PC-3 (cell line): Measurements from ENCODE around the gene CDH22. TPM values are rescaled to one million over a fixed set of nuclear protein-coding genes. Genes with fewer than 3 reads are reported as not detected.

Experiments used
- ATAC-seq: fragments of 200-7000 bp; cut with Tn5 transposase; 2 replicates; pipeline ENCODE4 v1.9.1; 2020; ENCODE audit warnings: mild to moderate bottlenecking, moderate library complexity
- BruUV-seq: library from RNA; stranded (reverse); fragments of 400-500 nt; replicated peaks from 2 replicates; lab custom pipeline; 2021; lab: Mats Ljungman, UMichigan
- CTCF ChIA-PET: fragments of 300-600 bp; sonication (Branson Sonifier 250); formaldehyde crosslinking; loops from one replicate; lab custom pipeline; 2022; ENCODE audit warnings: antibody characterized with exemption; lab: Charles Lee
- POLR2A ChIA-PET: fragments of 300-600 bp; sonication (Branson Sonifier 250); formaldehyde crosslinking; loops from one replicate; lab custom pipeline; 2022; ENCODE audit warnings: antibody characterized with exemption; ENCODE audit not compliant: unreplicated experiment; lab: Charles Lee
- DNase-seq: peaks from one replicate; pipeline ENCODE4 v3.0.0-alpha.2; 2015
- H2AFZ ChIP-seq: fragments of 300-600 bp; sonication (generic); 2 replicates; pipeline ENCODE4 v1.6.0; 2016; ENCODE audit warnings: antibody characterized with exemption, low read length
- H3F3A ChIP-seq: fragments of 300-600 bp; sonication (generic); one replicate; pipeline ENCODE4 v1.6.0; 2017; ENCODE audit warnings: antibody characterized with exemption, low read length, control low read depth, mild to moderate bottlenecking; ENCODE audit not compliant: unreplicated experiment
- H3K27ac ChIP-seq: fragments of 300-600 bp; sonication (generic); 2 replicates; pipeline ENCODE4 v1.5.1; 2016; ENCODE audit warnings: mild to moderate bottlenecking, low read length
- H3K27me3 ChIP-seq: fragments of 300-600 bp; sonication (generic); 2 replicates; pipeline ENCODE4 v1.6.1; 2016; ENCODE audit warnings: low read length, mixed read lengths
- H3K36me3 ChIP-seq: fragments of 300-600 bp; sonication (generic); 2 replicates; pipeline ENCODE4 v1.6.1; 2016; ENCODE audit warnings: low read depth, mixed run types, low read length, mixed read lengths
- H3K4me1 ChIP-seq: fragments of 300-600 bp; sonication (generic); 2 replicates; pipeline ENCODE4 v1.5.1; 2016; ENCODE audit warnings: low read length; ENCODE audit not compliant: insufficient read depth
- H3K4me2 ChIP-seq: fragments of 300-600 bp; sonication (generic); 2 replicates; pipeline ENCODE4 v1.6.0; 2016; ENCODE audit warnings: low read length
- H3K4me3 ChIP-seq: fragments of 300-600 bp; sonication (generic); 2 replicates; pipeline ENCODE4 v1.5.1; 2016; ENCODE audit warnings: mild to moderate bottlenecking, low read length, mixed read lengths
- H3K79me2 ChIP-seq: fragments of 300-600 bp; sonication (generic); 2 replicates; pipeline ENCODE4 v1.6.1; 2017; ENCODE audit warnings: low read length, mixed read lengths
- H3K9ac ChIP-seq: fragments of 300-600 bp; sonication (generic); 2 replicates; pipeline ENCODE4 v1.6.0; 2016; ENCODE audit warnings: mild to moderate bottlenecking, low read length
- H3K9me2 ChIP-seq: fragments of 300-600 bp; sonication (generic); replicated peaks from 2 replicates; pipeline ENCODE4 v1.6.1; 2016; ENCODE audit warnings: mixed run types, low read length, mixed read lengths
- H3K9me3 ChIP-seq: fragments of 300-600 bp; sonication (generic); 2 replicates; pipeline ENCODE4 v1.6.1; 2016; ENCODE audit warnings: low read length, mixed read lengths
- H4K20me1 ChIP-seq: fragments of 300-600 bp; sonication (generic); 2 replicates; pipeline ENCODE4 v1.6.1; 2016; ENCODE audit warnings: low read length, mixed read lengths
- EZH2 ChIP-seq: fragments of 300-600 bp; sonication (generic); IDR thresholded peaks from one replicate; pipeline ENCODE4 v1.6.1; 2017; ENCODE audit warnings: antibody characterized with exemption, mild to moderate bottlenecking, low read length; ENCODE audit not compliant: unreplicated experiment
- EZH2phosphoT487 ChIP-seq: fragments of 300-600 bp; sonication (generic); IDR thresholded peaks from 2 replicates; pipeline ENCODE4 v1.6.1; 2018; ENCODE audit warnings: mild to moderate bottlenecking, antibody characterized with exemption, low read length, borderline replicate concordance
- intact Hi-C: fragments of 100-400 bp; cut with micrococcal nuclease; formaldehyde crosslinking; loops from 2 replicates; pipeline ENCODE4 v1.9.0; 2023
- total RNA-seq: library from RNA; depleted of rRNA; stranded (reverse); fragments of >200 nt; gene quantifications from 2 replicates; pipeline ENCODE4 v1.2.3, GENCODE V29; 2014
- TF ChIP-seq, protein P1 (sequence below): fragments of 300-600 bp; sonication (generic); conservative IDR thresholded peaks from 2 replicates; pipeline ENCODE4 v1.5.1; 2017; ENCODE audit warnings: antibody characterized with exemption, low read depth, mild to moderate bottlenecking, low read length

Gene CDH22
- total RNA-seq, 1 experiment from 2014 or later = not detected

DNA sequence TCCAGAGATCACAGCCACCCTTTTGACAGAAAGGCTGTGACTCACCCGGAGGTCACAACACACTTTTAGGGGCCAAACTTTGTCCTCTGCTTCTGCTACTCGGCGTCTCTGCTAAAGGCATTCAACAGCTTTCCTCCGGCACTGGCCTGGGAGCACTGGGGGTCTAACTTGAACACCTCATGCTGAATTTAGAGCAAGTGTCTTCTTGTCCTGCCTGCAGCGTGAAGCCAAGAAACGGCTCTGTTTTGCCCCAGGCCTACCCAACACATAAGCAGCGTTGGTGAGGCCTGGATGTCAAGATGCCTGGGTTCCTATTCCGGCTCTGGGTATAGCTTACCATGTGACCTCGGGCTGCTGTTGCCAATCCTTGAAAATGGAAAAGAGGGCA, 2.3 kb downstream of the CDH22 start:
- Histone ChIP-seq H3K9me2 (no peaks in the 10 kb centered on the region), H3K9ac (no peak overlapping the region), H4K20me1 (no peaks in the 10 kb centered on the region), H3K9me3 (no peaks in the 10 kb centered on the region), H3K4me2 (no peak overlapping the region), H3K36me3 (no peaks in the 10 kb centered on the region), H3K4me1 (no peaks in the 10 kb centered on the region), H3K27ac (no peak overlapping the region), H3K79me2 (no peaks in the 10 kb centered on the region), H3K27me3 (peaks cover 71% of the 10 kb centered on the region), H2AFZ (no peak overlapping the region), H3K4me3 (no peak overlapping the region), H3F3A (no peaks in the 10 kb centered on the region)
- ChIA-PET POLR2A (no interaction called here), CTCF (interaction anchor here (0.6 to 1.2 kb wide), 2 partner anchors 101 to 106 kb away, joined by 5 to 8 read pairs; partner anchors contain the start of gene ELMO2)
- no TSS peak for BruUV-seq
- DNase-seq (no peak), ATAC-seq (no peak)
- TF ChIP-seq EZH2phosphoT487 (no peak), EZH2 (no peak)
- TF ChIP-seq, protein P1, sequence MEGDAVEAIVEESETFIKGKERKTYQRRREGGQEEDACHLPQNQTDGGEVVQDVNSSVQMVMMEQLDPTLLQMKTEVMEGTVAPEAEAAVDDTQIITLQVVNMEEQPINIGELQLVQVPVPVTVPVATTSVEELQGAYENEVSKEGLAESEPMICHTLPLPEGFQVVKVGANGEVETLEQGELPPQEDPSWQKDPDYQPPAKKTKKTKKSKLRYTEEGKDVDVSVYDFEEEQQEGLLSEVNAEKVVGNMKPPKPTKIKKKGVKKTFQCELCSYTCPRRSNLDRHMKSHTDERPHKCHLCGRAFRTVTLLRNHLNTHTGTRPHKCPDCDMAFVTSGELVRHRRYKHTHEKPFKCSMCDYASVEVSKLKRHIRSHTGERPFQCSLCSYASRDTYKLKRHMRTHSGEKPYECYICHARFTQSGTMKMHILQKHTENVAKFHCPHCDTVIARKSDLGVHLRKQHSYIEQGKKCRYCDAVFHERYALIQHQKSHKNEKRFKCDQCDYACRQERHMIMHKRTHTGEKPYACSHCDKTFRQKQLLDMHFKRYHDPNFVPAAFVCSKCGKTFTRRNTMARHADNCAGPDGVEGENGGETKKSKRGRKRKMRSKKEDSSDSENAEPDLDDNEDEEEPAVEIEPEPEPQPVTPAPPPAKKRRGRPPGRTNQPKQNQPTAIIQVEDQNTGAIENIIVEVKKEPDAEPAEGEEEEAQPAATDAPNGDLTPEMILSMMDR = no peak
- intact Hi-C loops = no loop called here

GRCh38 chr20:46305331-46305972, 2.8 kb downstream of the CDH22 start:
- intact Hi-C loops = no loop called here
- Histone ChIP-seq H4K20me1 (no peaks in the 10 kb centered on the region), H2AFZ (no peak overlapping the region), H3K9me3 (no peaks in the 10 kb centered on the region), H3K4me2 (no peak overlapping the region), H3K4me3 (no peak overlapping the region), H3K9me2 (no peaks in the 10 kb centered on the region), H3K27ac (no peak overlapping the region), H3K36me3 (no peaks in the 10 kb centered on the region), H3K4me1 (no peaks in the 10 kb centered on the region), H3K9ac (no peak overlapping the region), H3F3A (no peaks in the 10 kb centered on the region), H3K79me2 (no peaks in the 10 kb centered on the region), H3K27me3 (peaks cover 66% of the 10 kb centered on the region)
- BruUV-seq = no TSS peak
- DNase-seq = no peak
- no peak for ATAC-seq
- ChIA-PET CTCF (interaction anchor here (0.6 kb wide), 1 partner anchor 107 kb away, joined by 8 read pairs; no protein-coding TSS in a partner anchor), POLR2A (no interaction called here)
- TF ChIP-seq, protein P1 = no peak
- TF ChIP-seq EZH2phosphoT487 = no peak
- no peak for TF ChIP-seq EZH2

GRCh38 chr20:46304852-46305251, 3.4 kb downstream of the CDH22 start:
- BruUV-seq = no TSS peak
- no peaks in the 10 kb centered on the region for H3K9me2 ChIP-seq

More at GRCh38 chr20:46304852-46305251, 3.4 kb downstream of the CDH22 start:
- DNase-seq = no peak
- Histone ChIP-seq H3K27me3 (peaks cover 66% of the 10 kb centered on the region), H3F3A (no peaks in the 10 kb centered on the region), H3K4me2 (no peak overlapping the region), H2AFZ (no peak overlapping the region), H3K9me3 (no peaks in the 10 kb centered on the region), H3K79me2 (no peaks in the 10 kb centered on the region), H3K4me1 (no peaks in the 10 kb centered on the region), H3K36me3 (no peaks in the 10 kb centered on the region), H3K9ac (no peak overlapping the region), H3K27ac (no peak overlapping the region), H4K20me1 (no peaks in the 10 kb centered on the region), H3K4me3 (no peak overlapping the region)
- ATAC-seq = no peak
- TF ChIP-seq, protein P1 = no peak
- TF ChIP-seq EZH2phosphoT487 = no peak
- TF ChIP-seq EZH2 = no peak
- ChIA-PET CTCF (no interaction called here), POLR2A (interaction anchor here (0.6 kb wide), 1 partner anchor 68 kb away, joined by 3 read pairs; no protein-coding TSS in a partner anchor)
- intact Hi-C loops = no loop called here
